Transverse colon (tissue), 4 donors: Measurements from ENCODE around the gene LIPT2.

Experiments
- CTCF ChIP-seq, 5 experiments: fragments of 200-600 bp in 3 of 5; fragments of 450-650 bp in 2 of 5; sonication (generic) in 3 of 5; IDR thresholded peaks; 1 replicate in 2 of 5; 2 replicates in 3 of 5; pipeline ENCODE4 v1.5.1; 2016 to 2017; ENCODE audit warnings: antibody characterized with exemption in 5 of 5, inconsistent platforms in 3 of 5, mild to moderate bottlenecking in 2 of 5, moderate library complexity in 1 of 5
- EP300 ChIP-seq: sonication (generic); formaldehyde crosslinking; IDR thresholded peaks from one replicate; pipeline ENCODE4 v1.6.1; 2017; ENCODE audit warnings: antibody characterized with exemption, low read depth
- POLR2A ChIP-seq: fragments of 450-650 bp; IDR thresholded peaks from one replicate; pipeline ENCODE4 v1.6.1; 2016; ENCODE audit warnings: antibody characterized with exemption, mild to moderate bottlenecking, moderate library complexity
- POLR2AphosphoS5 ChIP-seq, 3 donors: sonication (generic); formaldehyde crosslinking; IDR thresholded peaks; one replicate each; pipeline ENCODE4 v1.6.1; 2016; ENCODE audit warnings: antibody characterized with exemption in 3 of 3

GRCh38 chr11:74520316-74520715 lies 26.8 kb upstream of the LIPT2 start:
- TF ChIP-seq CTCF (IDR thresholded peaks at IDR 0.05): no peak
- no peak for TF ChIP-seq POLR2AphosphoS5 (IDR thresholded peaks at IDR 0.05)
- no peak for TF ChIP-seq POLR2A
- TF ChIP-seq EP300: no peak
